Upper lobe of left lung (tissue), 4 donors: Measurements from ENCODE around the gene CLDN14.

ENCODE experiments used
- POLR2A ChIP-seq, 4 donors: fragments of 450-650 bp; IDR thresholded peaks; one replicate each; pipeline ENCODE4 v1.5.1; 2016 to 2017; ENCODE audit warnings: antibody characterized with exemption in 4 of 4, mild to moderate bottlenecking in 2 of 4
- TF ChIP-seq, protein P1 (sequence below), 6 experiments: fragments of 450-650 bp in 4 of 6; fragments of 200-600 bp in 2 of 6; sonication (generic) in 2 of 6; IDR thresholded peaks; one replicate each; pipeline ENCODE4 v1.5.1; 2016 to 2019; ENCODE audit warnings: antibody characterized with exemption in 6 of 6

DNA sequence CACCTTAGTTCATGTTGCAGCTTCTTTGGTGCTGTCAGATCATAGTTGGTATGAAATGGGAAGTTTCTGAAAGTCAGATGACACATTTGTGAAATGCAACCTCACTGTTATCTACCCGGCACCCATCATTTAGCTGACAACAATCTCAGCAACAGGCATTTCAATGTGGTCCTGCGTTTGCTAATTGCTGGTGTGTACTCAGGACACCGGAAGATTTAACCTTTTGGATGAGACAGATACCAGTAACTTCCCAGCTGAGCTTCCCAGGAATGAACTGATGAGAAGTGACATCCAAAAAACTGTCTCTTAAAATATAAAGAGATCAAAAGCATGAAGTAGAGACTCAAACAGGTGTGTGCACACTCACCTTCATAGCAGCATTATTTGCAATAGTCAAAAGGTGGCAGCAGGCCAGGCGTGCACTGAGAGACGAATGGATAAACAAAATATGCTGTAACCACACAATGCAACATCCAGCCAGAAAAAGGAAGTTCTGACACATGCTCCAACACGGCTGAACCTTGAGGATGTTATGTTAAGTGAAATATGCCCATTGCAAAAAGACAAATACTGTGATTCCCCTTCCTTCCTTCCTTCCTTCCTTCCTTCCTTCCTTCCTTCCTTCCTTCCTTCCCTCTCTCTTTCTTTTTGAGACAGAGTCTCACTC is 7.9 kb upstream of the CLDN14 start:
- TF ChIP-seq, protein P1, sequence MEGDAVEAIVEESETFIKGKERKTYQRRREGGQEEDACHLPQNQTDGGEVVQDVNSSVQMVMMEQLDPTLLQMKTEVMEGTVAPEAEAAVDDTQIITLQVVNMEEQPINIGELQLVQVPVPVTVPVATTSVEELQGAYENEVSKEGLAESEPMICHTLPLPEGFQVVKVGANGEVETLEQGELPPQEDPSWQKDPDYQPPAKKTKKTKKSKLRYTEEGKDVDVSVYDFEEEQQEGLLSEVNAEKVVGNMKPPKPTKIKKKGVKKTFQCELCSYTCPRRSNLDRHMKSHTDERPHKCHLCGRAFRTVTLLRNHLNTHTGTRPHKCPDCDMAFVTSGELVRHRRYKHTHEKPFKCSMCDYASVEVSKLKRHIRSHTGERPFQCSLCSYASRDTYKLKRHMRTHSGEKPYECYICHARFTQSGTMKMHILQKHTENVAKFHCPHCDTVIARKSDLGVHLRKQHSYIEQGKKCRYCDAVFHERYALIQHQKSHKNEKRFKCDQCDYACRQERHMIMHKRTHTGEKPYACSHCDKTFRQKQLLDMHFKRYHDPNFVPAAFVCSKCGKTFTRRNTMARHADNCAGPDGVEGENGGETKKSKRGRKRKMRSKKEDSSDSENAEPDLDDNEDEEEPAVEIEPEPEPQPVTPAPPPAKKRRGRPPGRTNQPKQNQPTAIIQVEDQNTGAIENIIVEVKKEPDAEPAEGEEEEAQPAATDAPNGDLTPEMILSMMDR (IDR thresholded peaks at IDR 0.05): no peak
- TF ChIP-seq POLR2A (IDR thresholded peaks at IDR 0.05): no peak
